ENCODE results near the gene CNOT11.
"Not testable (repeated sequence)": the region's sequence is repeated elsewhere in the genome, so short reads cannot be mapped to it uniquely, and the experiment has no call there.

Gene CNOT11

GRCh38 chr2:101231937-101232730 is 20.6 kb upstream of the CNOT11 start:
- no peak overlapping the region for H3K27ac ChIP-seq
- H4K20me1 ChIP-seq (ENCODE audit: insufficient read depth), result no peaks in the 10 kb centered on the region
- H3K79me2 ChIP-seq (ENCODE audit: insufficient read depth, low read depth), result no peaks in the 10 kb centered on the region
- H3K4me1 ChIP-seq (ENCODE audit: low read depth, poor library complexity, severe bottlenecking), result no peaks in the 10 kb centered on the region
- H3K4me2 ChIP-seq, result no peak overlapping the region
- H3K4me3 ChIP-seq (IDR thresholded peaks at IDR 0.05; ENCODE audit: insufficient read depth, low read depth, low read length), result no peak overlapping the region
- H3K9ac ChIP-seq, result no peak overlapping the region
- TF ChIP-seq CTCF (conservative IDR thresholded peaks at IDR 0.05; ENCODE audit: low read depth, low read length), result no peak
- no peaks in the 10 kb centered on the region for H3K27me3 ChIP-seq (ENCODE audit: insufficient read depth, low read depth)
- H2AFZ ChIP-seq (ENCODE audit: low read depth), result no peak overlapping the region
- H3K36me3 ChIP-seq (ENCODE audit: insufficient read depth), result no peaks in the 10 kb centered on the region

- no peak overlapping the region for H2AFZ ChIP-seq (ENCODE audit: low read depth)
- H3K36me3 ChIP-seq (ENCODE audit: insufficient read depth), result no peaks in the 10 kb centered on the region
- no peak overlapping the region for H3K4me3 ChIP-seq (IDR thresholded peaks at IDR 0.05; ENCODE audit: insufficient read depth, low read depth, low read length)
- H4K20me1 ChIP-seq (ENCODE audit: insufficient read depth), result no peaks in the 10 kb centered on the region
- H3K27ac ChIP-seq, result no peak overlapping the region
- no peak for TF ChIP-seq CTCF (conservative IDR thresholded peaks at IDR 0.05; ENCODE audit: low read depth, low read length)
- no peak overlapping the region for H3K4me2 ChIP-seq
- no peaks in the 10 kb centered on the region for H3K79me2 ChIP-seq (ENCODE audit: insufficient read depth, low read depth)
- no peaks in the 10 kb centered on the region for H3K4me1 ChIP-seq (ENCODE audit: low read depth, poor library complexity, severe bottlenecking)
- no peaks in the 10 kb centered on the region for H3K27me3 ChIP-seq (ENCODE audit: insufficient read depth, low read depth)
- no peak overlapping the region for H3K9ac ChIP-seq
These were observed 19.9 kb upstream of the CNOT11 start for GRCh38 chr2:101232770-101233169.

GRCh38 chr2:101234169-101234938 is 18.3 kb upstream of the CNOT11 start:
- Histone ChIP-seq H3K4me1 (ENCODE audit: low read depth, poor library complexity, severe bottlenecking) (no peaks in the 10 kb centered on the region), H3K27me3 (ENCODE audit: insufficient read depth, low read depth) (no peaks in the 10 kb centered on the region), H3K36me3 (ENCODE audit: insufficient read depth) (no peaks in the 10 kb centered on the region), H3K4me2 (no peak overlapping the region), H3K79me2 (ENCODE audit: insufficient read depth, low read depth) (no peaks in the 10 kb centered on the region), H2AFZ (ENCODE audit: low read depth) (no peak overlapping the region), H3K9ac (no peak overlapping the region), H3K4me3 (IDR thresholded peaks at IDR 0.05; ENCODE audit: insufficient read depth, low read depth, low read length) (no peak overlapping the region), H3K27ac (no peak overlapping the region), H4K20me1 (ENCODE audit: insufficient read depth) (no peaks in the 10 kb centered on the region)
- no peak for TF ChIP-seq CTCF (conservative IDR thresholded peaks at IDR 0.05; ENCODE audit: low read depth, low read length)

GRCh38 chr2:101235956-101236355 is 16.7 kb upstream of the CNOT11 start:
- H2AFZ ChIP-seq (ENCODE audit: low read depth); H3K4me3 ChIP-seq (IDR thresholded peaks at IDR 0.05; ENCODE audit: insufficient read depth, low read depth, low read length): not testable (repeated sequence)

GRCh38 chr2:101237944-101238343 is 14.7 kb upstream of the CNOT11 start:
- not testable (repeated sequence) for H3K4me3 ChIP-seq (IDR thresholded peaks at IDR 0.05; ENCODE audit: insufficient read depth, low read depth, low read length); H2AFZ ChIP-seq (ENCODE audit: low read depth); H4K20me1 ChIP-seq (ENCODE audit: insufficient read depth); H3K27ac ChIP-seq; H3K9ac ChIP-seq; H3K4me1 ChIP-seq (ENCODE audit: low read depth, poor library complexity, severe bottlenecking); H3K36me3 ChIP-seq (ENCODE audit: insufficient read depth); H3K4me2 ChIP-seq; H3K79me2 ChIP-seq (ENCODE audit: insufficient read depth, low read depth); H3K27me3 ChIP-seq (ENCODE audit: insufficient read depth, low read depth)

More at GRCh38 chr2:101235956-101236355, 16.7 kb upstream of the CNOT11 start:
- not testable (repeated sequence) for H3K4me2 ChIP-seq; H3K27me3 ChIP-seq (ENCODE audit: insufficient read depth, low read depth); H3K79me2 ChIP-seq (ENCODE audit: insufficient read depth, low read depth); H3K4me1 ChIP-seq (ENCODE audit: low read depth, poor library complexity, severe bottlenecking); H3K27ac ChIP-seq; H4K20me1 ChIP-seq (ENCODE audit: insufficient read depth); H3K36me3 ChIP-seq (ENCODE audit: insufficient read depth); H3K9ac ChIP-seq
